ENCODE results near the gene RASAL3.

RASAL3 gene

DNA sequence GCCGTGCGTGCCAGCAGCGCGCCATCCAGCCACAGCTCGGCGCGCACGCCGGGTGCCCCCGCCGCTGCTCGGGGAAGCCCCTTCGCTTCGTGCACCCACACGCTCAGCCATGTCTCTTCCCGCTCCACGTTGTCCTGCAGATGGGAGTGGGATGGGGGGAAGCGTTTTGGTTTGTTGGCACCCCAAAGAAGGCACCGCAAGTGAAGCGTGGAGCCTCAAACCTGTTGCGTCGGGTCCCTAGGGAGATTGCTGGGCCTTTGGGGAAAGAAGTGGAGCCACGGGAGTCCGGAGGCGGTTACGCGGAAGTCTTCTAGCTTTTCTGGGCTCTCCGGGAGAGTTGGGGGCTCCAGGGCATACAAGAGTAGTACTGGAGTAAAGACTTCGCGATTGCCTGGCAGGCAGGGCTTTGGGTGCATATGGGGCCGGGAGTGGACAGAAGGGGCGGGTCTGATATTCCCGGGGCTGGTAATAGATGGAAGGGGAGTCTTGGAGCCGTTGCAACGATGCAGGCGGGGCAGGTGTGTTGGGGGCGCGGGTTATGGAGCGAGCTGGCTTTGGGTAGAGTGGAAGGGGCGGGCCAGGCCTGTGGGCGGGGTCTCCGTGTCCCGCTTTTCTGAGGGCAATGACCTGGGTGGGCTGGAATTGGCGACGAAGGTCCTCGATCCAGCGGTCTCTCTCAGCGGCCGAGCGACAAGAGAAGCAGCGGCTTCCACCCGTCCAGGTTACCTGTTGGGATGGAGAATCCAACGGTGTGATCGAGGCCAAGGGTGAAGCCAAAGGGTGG, 6.5 kb downstream of the RASAL3 start:
- Histone ChIP-seq H3K4me3 (ENCODE audit: low read depth in 1 of 5, low read length in 5 of 5) (peak overlapping the region in 1 of 5 donors; percentile 14), H3K9me3 (ENCODE audit: control insufficient read depth in 5 of 5, low read length in 5 of 5) (no peaks in the 10 kb centered on the region), H3K27me3 (ENCODE audit: control insufficient read depth in 5 of 5, insufficient read depth in 4 of 5, low read length in 5 of 5) (peaks cover 11 to 34% (median 24%) of the 10 kb centered on the region in 5 donors), H3K27ac (ENCODE audit: low read depth, low read length) (no peak overlapping the region), H3K4me1 (ENCODE audit: control insufficient read depth in 5 of 5, insufficient read depth in 5 of 5, low read length in 5 of 5) (peaks cover 0 to 15% (median 13%) of the 10 kb centered on the region in 5 donors), H3K36me3 (ENCODE audit: control insufficient read depth in 5 of 5, insufficient read depth in 5 of 5, low read length in 5 of 5) (no peaks in the 10 kb centered on the region), H3K9ac (ENCODE audit: low read length in 5 of 5) (no peak overlapping the region)

DNA sequence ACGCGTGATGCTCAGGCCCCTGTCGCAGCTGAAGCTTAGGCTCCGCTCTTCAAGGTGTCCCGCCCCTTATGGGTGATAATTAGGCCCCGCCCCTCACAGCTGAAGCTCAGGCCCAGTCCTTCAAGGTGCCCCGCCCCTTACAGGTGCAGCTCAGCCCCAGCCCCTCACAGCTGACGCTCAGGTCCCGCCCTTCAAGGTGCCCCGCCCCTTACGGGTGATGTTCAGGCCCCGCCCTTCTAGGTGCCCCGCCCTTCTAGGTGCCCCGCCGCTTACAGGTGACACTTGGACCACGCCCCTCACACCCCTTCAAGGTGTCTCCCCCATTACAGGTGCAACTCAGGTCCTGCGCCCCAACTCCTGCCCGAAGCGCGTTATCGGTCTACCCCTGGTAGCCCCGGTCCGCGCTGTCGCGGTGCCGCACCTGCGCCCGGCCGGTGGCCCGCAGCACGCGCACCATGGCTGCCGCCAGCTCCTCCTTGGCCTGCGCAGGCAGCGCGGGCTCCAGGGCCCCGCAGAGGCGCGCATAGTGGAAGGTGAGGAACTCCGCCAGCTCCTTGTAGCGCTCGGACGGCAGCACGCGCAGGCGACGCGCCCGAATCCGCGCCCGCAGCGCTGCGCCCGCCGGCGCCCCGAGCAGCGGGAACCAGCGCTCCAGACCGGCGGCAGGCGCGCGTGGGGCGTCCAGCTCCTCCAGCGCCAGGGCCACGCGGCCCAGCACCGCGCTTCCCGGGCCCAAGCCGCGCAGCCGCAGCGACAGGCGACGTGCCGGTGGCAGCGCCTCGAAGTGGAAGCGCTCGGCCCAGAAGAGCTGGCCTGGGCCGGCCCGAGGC, 7.3 kb downstream of the RASAL3 start:
- Histone ChIP-seq H3K9ac (ENCODE audit: low read length in 5 of 5) (no peak overlapping the region), H3K27ac (ENCODE audit: low read depth, low read length) (no peak overlapping the region), H3K4me1 (ENCODE audit: control insufficient read depth in 5 of 5, insufficient read depth in 5 of 5, low read length in 5 of 5) (peaks cover 1 to 20% (median 17%) of the 10 kb centered on the region in 5 donors), H3K4me3 (ENCODE audit: low read depth in 1 of 5, low read length in 5 of 5) (peak overlapping the region in 2 of 5 donors; percentile 11 to 14), H3K27me3 (ENCODE audit: control insufficient read depth in 5 of 5, insufficient read depth in 4 of 5, low read length in 5 of 5) (peaks cover 11 to 34% (median 24%) of the 10 kb centered on the region in 5 donors), H3K36me3 (ENCODE audit: control insufficient read depth in 5 of 5, insufficient read depth in 5 of 5, low read length in 5 of 5) (no peaks in the 10 kb centered on the region), H3K9me3 (ENCODE audit: control insufficient read depth in 5 of 5, low read length in 5 of 5) (no peaks in the 10 kb centered on the region)

GRCh38 chr19:15456441-15456840, 7.9 kb downstream of the RASAL3 start:
- H3K9ac ChIP-seq (ENCODE audit: low read length in 5 of 5) = no peak overlapping the region
- no peaks in the 10 kb centered on the region for H3K9me3 ChIP-seq (ENCODE audit: control insufficient read depth in 5 of 5, low read length in 5 of 5)
- H3K27ac ChIP-seq (ENCODE audit: low read depth, low read length) = no peak overlapping the region
- no peaks in the 10 kb centered on the region for H3K36me3 ChIP-seq (ENCODE audit: control insufficient read depth in 5 of 5, insufficient read depth in 5 of 5, low read length in 5 of 5)
- H3K4me1 ChIP-seq (ENCODE audit: control insufficient read depth in 5 of 5, insufficient read depth in 5 of 5, low read length in 5 of 5) = peaks cover 1 to 23% (median 19%) of the 10 kb centered on the region in 5 donors
- H3K4me3 ChIP-seq (ENCODE audit: low read depth in 1 of 5, low read length in 5 of 5) = no peak overlapping the region
- H3K27me3 ChIP-seq (ENCODE audit: control insufficient read depth in 5 of 5, insufficient read depth in 4 of 5, low read length in 5 of 5) = peaks cover 11 to 34% (median 24%) of the 10 kb centered on the region in 5 donors

- no peaks in the 10 kb centered on the region for H3K9me3 ChIP-seq (ENCODE audit: control insufficient read depth in 5 of 5, low read length in 5 of 5)
- H3K36me3 ChIP-seq (ENCODE audit: control insufficient read depth in 5 of 5, insufficient read depth in 5 of 5, low read length in 5 of 5) = no peaks in the 10 kb centered on the region
- peaks cover 11 to 34% (median 24%) of the 10 kb centered on the region in 5 donors for H3K27me3 ChIP-seq (ENCODE audit: control insufficient read depth in 5 of 5, insufficient read depth in 4 of 5, low read length in 5 of 5)
- no peak overlapping the region for H3K4me3 ChIP-seq (ENCODE audit: low read depth in 1 of 5, low read length in 5 of 5)
- H3K4me1 ChIP-seq (ENCODE audit: control insufficient read depth in 5 of 5, insufficient read depth in 5 of 5, low read length in 5 of 5) = peaks cover 1 to 24% (median 19%) of the 10 kb centered on the region in 5 donors
- no peak overlapping the region for H3K9ac ChIP-seq (ENCODE audit: low read length in 5 of 5)
- no peak overlapping the region for H3K27ac ChIP-seq (ENCODE audit: low read depth, low read length)
Measured at GRCh38 chr19:15455996-15456395, 8.3 kb downstream of the RASAL3 start.

- peaks cover 1 to 26% (median 21%) of the 10 kb centered on the region in 5 donors for H3K4me1 ChIP-seq (ENCODE audit: control insufficient read depth in 5 of 5, insufficient read depth in 5 of 5, low read length in 5 of 5)
- H3K36me3 ChIP-seq (ENCODE audit: control insufficient read depth in 5 of 5, insufficient read depth in 5 of 5, low read length in 5 of 5) = no peaks in the 10 kb centered on the region
- H3K9ac ChIP-seq (ENCODE audit: low read length in 5 of 5) = no peak overlapping the region
- H3K9me3 ChIP-seq (ENCODE audit: control insufficient read depth in 5 of 5, low read length in 5 of 5) = no peaks in the 10 kb centered on the region
- peaks cover 11 to 34% (median 24%) of the 10 kb centered on the region in 5 donors for H3K27me3 ChIP-seq (ENCODE audit: control insufficient read depth in 5 of 5, insufficient read depth in 4 of 5, low read length in 5 of 5)
- no peak overlapping the region for H3K27ac ChIP-seq (ENCODE audit: low read depth, low read length)
- H3K4me3 ChIP-seq (ENCODE audit: low read depth in 1 of 5, low read length in 5 of 5) = no peak overlapping the region
Measured at GRCh38 chr19:15453906-15454860, 10.2 kb downstream of the RASAL3 start.

DNA sequence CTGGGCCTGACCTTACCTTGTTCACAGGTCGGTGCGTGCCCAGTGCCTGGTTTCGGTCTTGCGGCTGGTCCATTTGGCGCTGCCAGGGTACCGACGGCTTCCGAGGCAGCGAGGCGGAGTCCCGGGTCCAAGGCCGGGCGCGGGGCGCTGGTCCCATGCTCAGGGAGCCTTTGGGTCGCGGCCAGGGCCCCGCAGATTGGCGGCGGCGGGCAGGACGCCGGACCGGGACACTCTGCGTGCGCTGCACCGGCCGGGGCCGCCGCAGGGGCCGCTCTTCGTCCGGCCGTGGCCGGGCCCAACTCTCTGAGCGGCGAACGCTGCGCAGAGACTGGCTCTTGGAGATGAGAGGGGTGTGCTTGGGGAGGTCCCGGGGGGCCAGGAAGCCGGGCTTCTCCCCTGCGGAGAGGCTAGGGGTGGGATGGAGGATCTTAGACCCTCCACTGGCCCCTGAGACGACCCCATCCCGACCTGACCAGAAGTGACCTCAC, 11.2 kb downstream of the RASAL3 start:
- no peaks in the 10 kb centered on the region for H3K36me3 ChIP-seq (ENCODE audit: control insufficient read depth in 5 of 5, insufficient read depth in 5 of 5, low read length in 5 of 5)
- H3K4me3 ChIP-seq (ENCODE audit: low read depth in 1 of 5, low read length in 5 of 5) = peak overlapping the region; percentile 45 to 68 (median 62)
- no peaks in the 10 kb centered on the region for H3K9me3 ChIP-seq (ENCODE audit: control insufficient read depth in 5 of 5, low read length in 5 of 5)
- H3K27me3 ChIP-seq (ENCODE audit: control insufficient read depth in 5 of 5, insufficient read depth in 4 of 5, low read length in 5 of 5) = peaks cover 11 to 30% (median 24%) of the 10 kb centered on the region in 5 donors
- H3K4me1 ChIP-seq (ENCODE audit: control insufficient read depth in 5 of 5, insufficient read depth in 5 of 5, low read length in 5 of 5) = peaks cover 1 to 35% (median 27%) of the 10 kb centered on the region in 5 donors
- H3K9ac ChIP-seq (ENCODE audit: low read length in 5 of 5) = peak overlapping the region in 4 of 5 donors; percentile 12 to 71 (median 25)
- H3K27ac ChIP-seq (ENCODE audit: low read depth, low read length) = no peak overlapping the region

DNA sequence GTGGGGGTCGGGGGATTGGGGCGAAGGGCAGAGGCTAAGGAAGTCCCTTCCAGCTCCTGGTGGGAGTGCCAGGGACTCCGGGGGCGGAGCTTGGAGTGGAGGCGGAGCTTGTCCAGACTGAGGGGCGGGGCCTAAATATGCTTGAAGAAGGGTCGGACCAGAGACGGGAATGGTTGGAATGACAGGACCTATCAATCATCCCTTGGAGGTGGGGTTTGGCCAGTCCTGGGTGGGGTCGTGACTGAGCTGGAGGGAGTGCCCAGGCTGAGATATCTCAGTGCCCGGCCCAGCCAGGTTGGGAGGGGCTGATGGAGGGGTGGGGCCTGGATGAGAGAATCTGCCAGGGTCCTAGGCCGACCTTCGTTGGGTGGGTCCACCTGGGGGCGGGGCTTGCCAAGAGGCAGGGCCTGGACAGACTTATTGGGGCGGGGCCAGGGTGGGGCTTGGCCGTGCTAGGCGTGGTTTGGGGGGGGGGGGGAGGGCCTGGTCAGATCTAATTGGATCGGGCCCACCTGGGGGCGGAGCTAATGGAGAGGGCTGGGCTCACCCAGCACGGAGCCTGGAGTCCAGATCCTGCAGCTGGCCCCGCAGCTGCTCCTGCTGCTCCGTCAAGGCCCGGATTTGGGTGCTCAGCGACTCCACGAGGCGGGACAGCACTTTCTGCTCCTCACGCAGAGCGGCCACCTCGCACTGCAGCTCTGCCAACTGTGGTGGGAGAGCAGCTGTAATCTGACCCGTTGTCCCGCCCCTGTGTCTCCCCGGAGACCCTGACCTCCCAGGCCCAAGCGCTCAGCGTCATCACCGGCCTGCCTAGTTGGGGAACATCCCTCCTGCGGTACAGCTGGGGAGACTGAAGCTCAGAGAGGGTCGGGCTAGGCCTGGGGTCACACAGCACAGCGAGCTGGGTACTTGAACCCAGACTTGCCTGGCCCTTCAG, 12.0 kb downstream of the RASAL3 start:
- Histone ChIP-seq H3K27ac (ENCODE audit: low read depth, low read length) (peak overlapping the region; percentile 54), H3K27me3 (ENCODE audit: control insufficient read depth in 5 of 5, insufficient read depth in 4 of 5, low read length in 5 of 5) (peaks cover 10 to 23% (median 19%) of the 10 kb centered on the region in 5 donors), H3K36me3 (ENCODE audit: control insufficient read depth in 5 of 5, insufficient read depth in 5 of 5, low read length in 5 of 5) (peaks cover 0 to 5% (median 0%) of the 10 kb centered on the region in 5 donors), H3K4me3 (ENCODE audit: low read depth in 1 of 5, low read length in 5 of 5) (peak overlapping the region; percentile 45 to 68 (median 62)), H3K9me3 (ENCODE audit: control insufficient read depth in 5 of 5, low read length in 5 of 5) (no peaks in the 10 kb centered on the region), H3K9ac (ENCODE audit: low read length in 5 of 5) (peak overlapping the region in 4 of 5 donors; percentile 12 to 71 (median 25)), H3K4me1 (ENCODE audit: control insufficient read depth in 5 of 5, insufficient read depth in 5 of 5, low read length in 5 of 5) (peaks cover 1 to 29% (median 23%) of the 10 kb centered on the region in 5 donors)

- no peak overlapping the region for H3K27ac ChIP-seq (ENCODE audit: low read depth, low read length)
- peak overlapping the region in 2 of 5 donors; percentile 38 to 42 for H3K4me3 ChIP-seq (ENCODE audit: low read depth in 1 of 5, low read length in 5 of 5)
- H3K27me3 ChIP-seq (ENCODE audit: control insufficient read depth in 5 of 5, insufficient read depth in 4 of 5, low read length in 5 of 5) = peaks cover 0 to 11% (median 4%) of the 10 kb centered on the region in 5 donors
- peaks cover 0 to 16% (median 4%) of the 10 kb centered on the region in 5 donors for H3K36me3 ChIP-seq (ENCODE audit: control insufficient read depth in 5 of 5, insufficient read depth in 5 of 5, low read length in 5 of 5)
- H3K9ac ChIP-seq (ENCODE audit: low read length in 5 of 5) = no peak overlapping the region
- H3K9me3 ChIP-seq (ENCODE audit: control insufficient read depth in 5 of 5, low read length in 5 of 5) = no peaks in the 10 kb centered on the region
- peaks cover 1 to 29% (median 21%) of the 10 kb centered on the region in 5 donors for H3K4me1 ChIP-seq (ENCODE audit: control insufficient read depth in 5 of 5, insufficient read depth in 5 of 5, low read length in 5 of 5)
Measured at GRCh38 chr19:15450528-15450890, 13.8 kb downstream of the RASAL3 start.
